Trophoblast cell (in vitro differentiated cells and primary cell): ENCODE results near the gene CUX1.

ENCODE experiments used
- DNase-seq, 2 donors: peaks; one replicate each; pipeline ENCODE4 v3.0.0-alpha.2; 2016
- H2AFZ ChIP-seq: 2 replicates; pipeline ENCODE4 v1.6.1; 2013; ENCODE audit warnings: low read length, moderate library complexity, mild to moderate bottlenecking; ENCODE audit not compliant: insufficient read depth, poor library complexity
- H2AK5ac ChIP-seq: 2 replicates; pipeline ENCODE4 v1.6.1; 2013; ENCODE audit warnings: mild to moderate bottlenecking, low read length
- H2BK120ac ChIP-seq: 2 replicates; pipeline ENCODE4 v1.6.1; 2013; ENCODE audit warnings: low read length, mild to moderate bottlenecking, moderate library complexity; ENCODE audit not compliant: insufficient read depth, poor library complexity
- H2BK12ac ChIP-seq: 2 replicates; pipeline ENCODE4 v1.6.1; 2013; ENCODE audit warnings: mild to moderate bottlenecking, low read length, moderate library complexity
- H2BK5ac ChIP-seq: 2 replicates; pipeline ENCODE4 v1.6.1; 2013; ENCODE audit warnings: low read length, low read depth, moderate library complexity, mild to moderate bottlenecking; ENCODE audit not compliant: poor library complexity
- H3K14ac ChIP-seq: 2 replicates; pipeline ENCODE4 v1.6.1; 2013; ENCODE audit warnings: mild to moderate bottlenecking, low read length
- H3K18ac ChIP-seq: 2 replicates; pipeline ENCODE4 v1.6.1; 2013; ENCODE audit warnings: mild to moderate bottlenecking, low read length
- H3K23ac ChIP-seq: 2 replicates; pipeline ENCODE4 v1.6.1; 2013; ENCODE audit warnings: low read length
- H3K27ac ChIP-seq: 2 replicates; pipeline ENCODE4 v1.5.1; 2013; ENCODE audit warnings: low read depth, mild to moderate bottlenecking, inconsistent platforms, low read length, moderate library complexity
- H3K27me3 ChIP-seq: 2 replicates; pipeline ENCODE4 v1.6.1; 2013; ENCODE audit warnings: inconsistent platforms, mild to moderate bottlenecking, low read length, moderate library complexity; ENCODE audit not compliant: insufficient read depth
- H3K36me3 ChIP-seq, 2 experiments: 1 replicate in 1 of 2; 2 replicates in 1 of 2; pipeline ENCODE4 v1.6.1; 2013; ENCODE audit warnings: low read length in 2 of 2, mild to moderate bottlenecking in 2 of 2, moderate library complexity in 1 of 2; ENCODE audit not compliant: insufficient read depth in 2 of 2, control insufficient read depth in 1 of 2
- H3K4ac ChIP-seq: 2 replicates; pipeline ENCODE4 v1.6.1; 2013; ENCODE audit warnings: low read depth, mild to moderate bottlenecking, low read length, moderate library complexity
- H3K4me1 ChIP-seq, 2 experiments: 1 replicate in 1 of 2; 2 replicates in 1 of 2; pipeline ENCODE4 v1.6.1; 2013; ENCODE audit warnings: low read length in 2 of 2, mild to moderate bottlenecking in 2 of 2, moderate library complexity in 1 of 2; ENCODE audit not compliant: insufficient read depth in 2 of 2, control insufficient read depth in 1 of 2
- H3K4me2 ChIP-seq: 2 replicates; pipeline ENCODE4 v1.6.1; 2013; ENCODE audit warnings: inconsistent platforms, mild to moderate bottlenecking, low read length, moderate library complexity
- H3K4me3 ChIP-seq: 2 replicates; pipeline ENCODE4 v1.5.1; 2013; ENCODE audit warnings: mild to moderate bottlenecking, low read depth, low read length, inconsistent platforms
- H3K79me1 ChIP-seq: one replicate; pipeline ENCODE4 v1.6.1; 2013; ENCODE audit warnings: low read length
- H3K79me2 ChIP-seq: 2 replicates; pipeline ENCODE4 v1.6.1; 2013; ENCODE audit warnings: low read length, mild to moderate bottlenecking; ENCODE audit not compliant: control insufficient read depth, insufficient read depth, poor library complexity
- H3K9ac ChIP-seq: 2 replicates; pipeline ENCODE4 v1.6.1; 2013; ENCODE audit warnings: mild to moderate bottlenecking, low read length
- H3K9me3 ChIP-seq: 2 replicates; pipeline ENCODE4 v1.6.1; 2013; ENCODE audit warnings: low read depth, mild to moderate bottlenecking, control low read depth, inconsistent platforms, low read length; ENCODE audit not compliant: insufficient read depth
- H4K12ac ChIP-seq: 2 replicates; pipeline ENCODE4 v1.6.1; 2013; ENCODE audit warnings: low read depth, mild to moderate bottlenecking, low read length, moderate library complexity
- H4K8ac ChIP-seq: 2 replicates; pipeline ENCODE4 v1.6.1; 2013; ENCODE audit warnings: low read depth, mild to moderate bottlenecking, low read length, moderate library complexity
- H4K91ac ChIP-seq: one replicate; pipeline ENCODE4 v1.6.1; 2013; ENCODE audit warnings: low read depth, mild to moderate bottlenecking, low read length, moderate library complexity
- WGBS: extraction: QIAGEN DNeasy Blood & Tissue Kit; methylation state at CpG from one replicate; pipeline ENCODE4 v1.1.7; 2013; ENCODE audit warnings: missing lambda C conversion rate; ENCODE audit not compliant: insufficient read length, insufficient coverage; ENCODE audit errors: extremely low coverage; 5-methylcytosine and 5-hydroxymethylcytosine counted together

The CUX1 gene

DNA sequence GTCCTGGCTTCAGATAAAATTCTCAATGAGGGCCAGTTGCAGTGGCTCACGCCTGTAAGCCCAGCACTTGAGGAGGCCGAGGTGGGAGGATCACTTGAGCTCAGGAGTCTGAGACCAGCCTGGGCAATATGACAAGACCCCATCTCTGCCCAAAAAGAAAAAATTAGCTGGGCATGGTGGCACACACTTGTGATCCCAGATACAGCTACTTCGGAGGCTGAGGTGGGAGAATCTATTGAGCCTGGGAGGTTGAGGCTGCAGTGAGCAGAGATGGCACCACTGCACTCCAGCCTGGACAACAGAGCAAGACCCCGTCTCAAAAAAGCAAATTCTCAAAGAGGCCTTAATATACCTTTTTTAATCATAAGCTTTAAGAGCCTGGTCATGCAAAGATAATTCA, 142.9 kb downstream of the CUX1 start:
- Histone ChIP-seq H4K12ac (no peak overlapping the region), H3K23ac (no peak overlapping the region), H3K27me3 (no peaks in the 10 kb centered on the region), H2AK5ac (no peak overlapping the region), H2AFZ (no peak overlapping the region), H3K4ac (no peak overlapping the region), H3K4me2 (no peak overlapping the region), H2BK12ac (no peak overlapping the region), H3K79me1 (no peaks in the 10 kb centered on the region), H2BK5ac (no peak overlapping the region), H2BK120ac (no peak overlapping the region), H3K4me1 (peaks cover 2% of the 10 kb centered on the region in 2 experiments), H3K4me3 (no peak overlapping the region), H3K79me2 (no peaks in the 10 kb centered on the region), H4K91ac (no peak overlapping the region), H3K9me3 (no peaks in the 10 kb centered on the region), H3K14ac (no peak overlapping the region), H3K36me3 (peaks cover 0 to 2% of the 10 kb centered on the region in 2 experiments), H3K27ac (no peak overlapping the region), H3K9ac (no peak overlapping the region), H3K18ac (no peak overlapping the region), H4K8ac (no peak overlapping the region)
- DNase-seq = no peak
- no CpG with 5 or more reads among the region's 4 CpGs for WGBS

DNA sequence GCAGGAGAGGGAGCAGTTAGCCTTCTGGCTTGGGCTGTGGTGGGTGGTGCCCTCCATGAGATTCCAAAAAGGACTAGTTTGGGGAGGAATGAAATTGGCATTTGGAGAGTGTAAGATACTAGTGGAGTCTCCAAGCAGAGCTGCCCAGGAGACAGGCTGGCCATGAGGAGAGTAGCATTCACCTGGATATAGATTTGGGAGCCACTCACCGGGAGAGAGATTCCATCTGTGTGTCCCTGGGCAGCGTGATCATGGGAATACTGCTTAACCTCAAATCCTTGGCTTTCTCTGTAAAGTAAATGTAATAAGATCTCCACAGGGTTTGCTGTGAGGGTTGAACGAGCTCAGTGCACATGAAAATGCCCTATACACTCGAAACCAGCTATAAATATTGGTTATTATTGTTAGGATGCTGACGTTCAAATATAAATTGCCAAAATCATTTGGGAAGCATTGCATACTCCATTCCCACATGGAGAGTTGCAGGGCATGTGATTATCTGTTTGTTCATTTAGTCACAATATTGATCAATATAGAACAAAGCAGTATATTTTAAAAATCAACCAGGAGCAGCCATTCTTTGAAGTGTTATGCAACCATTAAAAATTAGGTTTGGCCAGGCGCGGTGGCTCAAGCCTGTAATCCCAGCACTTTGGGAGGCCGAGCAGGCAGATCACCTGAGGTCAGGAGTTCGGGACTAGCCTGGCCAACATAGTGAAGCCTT, 143.7 kb downstream of the CUX1 start:
- Histone ChIP-seq H3K9me3 (no peaks in the 10 kb centered on the region), H3K4me2 (no peak overlapping the region), H2AFZ (no peak overlapping the region), H3K79me2 (no peaks in the 10 kb centered on the region), H2BK120ac (no peak overlapping the region), H3K4me3 (no peak overlapping the region), H3K27ac (no peak overlapping the region), H3K14ac (no peak overlapping the region), H3K36me3 (no peaks in the 10 kb centered on the region), H2BK5ac (no peak overlapping the region), H3K79me1 (no peaks in the 10 kb centered on the region), H2BK12ac (no peak overlapping the region), H4K12ac (no peak overlapping the region), H3K4ac (no peak overlapping the region), H3K23ac (no peak overlapping the region), H2AK5ac (no peak overlapping the region), H3K4me1 (peaks cover 0 to 2% of the 10 kb centered on the region in 2 experiments), H4K91ac (no peak overlapping the region), H3K27me3 (no peaks in the 10 kb centered on the region), H3K18ac (peak overlapping the region; percentile 7), H3K9ac (no peak overlapping the region), H4K8ac (no peak overlapping the region)
- WGBS = no CpG with 5 or more reads among the region's 9 CpGs
- DNase-seq = no peak

GRCh38 chr7:101961811-101962210, 144.4 kb downstream of the CUX1 start:
- Histone ChIP-seq H2BK5ac (no peak overlapping the region), H3K14ac (no peak overlapping the region), H3K27ac (no peak overlapping the region), H4K8ac (no peak overlapping the region), H3K27me3 (no peaks in the 10 kb centered on the region), H3K18ac (no peak overlapping the region), H2BK12ac (no peak overlapping the region), H3K9ac (no peak overlapping the region), H3K4me2 (no peak overlapping the region), H3K4me1 (peaks cover 0 to 2% of the 10 kb centered on the region in 2 experiments), H3K9me3 (peaks cover 2% of the 10 kb centered on the region), H3K23ac (no peak overlapping the region), H2AK5ac (no peak overlapping the region), H3K4ac (no peak overlapping the region), H3K79me2 (no peaks in the 10 kb centered on the region), H4K91ac (no peak overlapping the region), H2AFZ (no peak overlapping the region), H4K12ac (no peak overlapping the region), H3K79me1 (no peaks in the 10 kb centered on the region), H2BK120ac (no peak overlapping the region), H3K36me3 (no peaks in the 10 kb centered on the region), H3K4me3 (no peak overlapping the region)
- WGBS = no CpG with 5 or more reads among the region's 2 CpGs
- DNase-seq = no peak

DNA sequence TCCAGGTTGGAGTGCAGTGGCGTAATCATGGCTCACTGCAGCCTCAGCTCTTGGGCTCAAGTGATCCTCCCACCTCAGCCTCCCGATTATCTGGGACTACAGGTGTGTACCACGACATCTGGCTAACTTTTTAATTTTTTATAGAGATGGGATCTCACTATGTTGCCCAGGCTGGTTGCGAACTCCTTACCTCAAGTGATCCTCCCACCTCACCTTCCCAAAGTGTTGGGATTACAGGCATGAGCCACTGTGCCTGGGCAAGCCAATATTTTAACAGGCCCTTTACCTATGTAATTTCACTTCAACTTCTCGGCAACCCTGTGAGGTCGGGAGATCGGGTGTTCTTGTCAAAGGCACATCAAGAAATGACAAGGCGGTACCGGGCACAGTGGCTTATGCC, 146.3 kb downstream of the CUX1 start:
- Histone ChIP-seq H3K23ac (no peak overlapping the region), H2AFZ (no peak overlapping the region), H2BK12ac (no peak overlapping the region), H3K79me2 (no peaks in the 10 kb centered on the region), H3K9me3 (peaks cover 2% of the 10 kb centered on the region), H3K36me3 (no peaks in the 10 kb centered on the region), H3K4me2 (no peak overlapping the region), H3K18ac (no peak overlapping the region), H4K91ac (no peak overlapping the region), H3K9ac (no peak overlapping the region), H2BK5ac (no peak overlapping the region), H3K14ac (no peak overlapping the region), H2AK5ac (no peak overlapping the region), H3K27me3 (no peaks in the 10 kb centered on the region), H2BK120ac (no peak overlapping the region), H4K8ac (no peak overlapping the region), H3K79me1 (no peaks in the 10 kb centered on the region), H4K12ac (no peak overlapping the region), H3K4me3 (no peak overlapping the region), H3K27ac (no peak overlapping the region), H3K4me1 (no peaks in the 10 kb centered on the region), H3K4ac (no peak overlapping the region)
- DNase-seq = no peak
- no CpG with 5 or more reads among the region's 9 CpGs for WGBS
